Embryonic facial prominence (tissue), 1 donor: Measurements from ENCODE around the gene ITGA2B.
"Not testable (repeated sequence)": the region's sequence is repeated elsewhere in the genome, so short reads cannot be mapped to it uniquely, and the experiment has no call there.

Experiments used
- DNase-seq: peaks from one replicate; pipeline ENCODE4 v3.0.0-alpha.2; 2016; ENCODE audit errors: extremely low spot score

ITGA2B gene

DNA sequence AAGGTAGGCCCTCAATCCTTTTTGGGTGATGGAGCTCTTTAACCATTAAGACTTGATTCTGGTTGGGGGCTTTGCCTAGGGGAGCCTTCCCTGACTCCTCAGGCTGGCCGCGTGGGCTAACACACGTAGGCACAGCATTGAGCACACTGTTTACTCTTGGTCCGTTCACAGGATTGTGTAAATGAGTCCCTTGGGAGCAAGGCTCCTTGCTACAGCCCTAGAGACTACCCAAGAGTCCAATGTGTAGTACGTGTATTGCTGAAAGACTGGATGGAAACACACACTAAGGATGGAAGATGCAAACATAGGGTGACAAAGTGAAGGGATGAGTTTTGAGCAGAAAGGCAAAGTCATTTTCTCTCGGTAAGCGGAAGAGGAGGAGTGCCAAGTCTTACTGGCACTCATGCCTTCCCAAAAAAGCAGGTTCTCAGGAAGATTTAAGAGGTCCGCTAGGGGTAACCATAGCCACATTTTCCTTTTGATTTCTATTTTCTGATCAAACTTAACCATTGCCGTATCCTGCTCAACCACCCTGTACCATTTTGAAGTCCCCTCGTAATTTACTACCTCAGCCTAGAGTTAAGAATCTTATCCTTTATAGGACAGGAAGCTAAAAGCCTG lies 911 bp upstream of the ITGA2B start:
- no peak for DNase-seq

DNA sequence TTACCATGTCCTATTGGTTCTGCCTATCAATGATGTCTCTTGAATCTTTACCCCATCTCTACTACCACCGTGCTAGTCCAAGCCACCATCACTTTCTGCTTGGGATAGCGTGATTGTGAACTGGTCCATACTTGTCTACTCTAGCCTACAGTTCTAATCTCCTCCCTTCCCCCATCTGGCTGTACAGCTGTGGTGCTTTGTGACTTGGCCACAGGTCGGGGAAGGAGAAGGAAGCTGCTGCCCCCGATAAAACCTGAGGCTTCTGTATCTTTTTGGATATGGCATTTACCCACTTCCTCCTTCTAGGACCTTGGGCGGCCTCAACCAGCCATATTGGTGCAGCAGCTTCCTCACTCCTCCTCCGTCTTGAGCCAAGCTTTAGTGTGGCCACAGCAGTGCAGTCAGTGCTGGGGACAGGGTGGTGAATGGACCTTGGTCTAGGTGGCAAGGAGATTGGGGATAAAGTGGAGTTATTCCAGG lies 314 bp upstream of the ITGA2B start:
- no peak for DNase-seq

DNA sequence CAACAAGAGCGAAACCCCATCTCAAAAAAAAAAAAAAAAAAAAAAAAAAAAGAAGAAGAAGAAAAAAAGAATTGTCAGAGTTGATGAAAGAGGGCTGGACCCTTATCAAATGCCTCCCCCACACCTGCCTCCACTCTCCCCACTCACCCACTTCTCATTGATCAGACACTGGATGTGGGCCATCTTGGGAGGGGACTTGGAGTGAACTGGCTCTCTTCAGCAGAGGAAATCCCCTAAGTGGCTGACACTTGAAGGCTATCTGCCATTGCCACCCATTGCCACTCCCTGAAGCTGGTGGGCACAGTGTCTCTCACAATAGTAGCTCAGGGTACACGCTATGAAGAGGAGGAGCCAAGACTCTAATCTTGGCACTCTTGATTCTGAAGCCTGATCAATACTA lies 1.6 kb downstream of the ITGA2B start:
- no peak for DNase-seq

DNA sequence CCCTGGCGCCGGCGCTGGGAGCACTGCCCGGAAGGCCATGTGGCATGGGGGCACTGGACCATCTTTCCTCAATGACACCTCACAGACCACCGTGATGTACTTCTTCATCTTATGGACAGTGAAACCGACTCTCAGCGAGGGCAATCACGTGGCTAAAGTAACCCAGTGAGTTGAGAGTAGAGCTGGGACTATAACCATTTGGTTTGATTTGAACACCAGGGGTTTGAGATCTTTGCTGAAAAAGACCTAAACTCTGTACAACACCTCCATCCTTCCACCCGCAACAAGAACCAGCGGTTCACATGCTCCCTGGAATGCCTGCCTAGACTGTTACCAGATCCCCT lies 3.3 kb downstream of the ITGA2B start:
- no peak for DNase-seq

DNA sequence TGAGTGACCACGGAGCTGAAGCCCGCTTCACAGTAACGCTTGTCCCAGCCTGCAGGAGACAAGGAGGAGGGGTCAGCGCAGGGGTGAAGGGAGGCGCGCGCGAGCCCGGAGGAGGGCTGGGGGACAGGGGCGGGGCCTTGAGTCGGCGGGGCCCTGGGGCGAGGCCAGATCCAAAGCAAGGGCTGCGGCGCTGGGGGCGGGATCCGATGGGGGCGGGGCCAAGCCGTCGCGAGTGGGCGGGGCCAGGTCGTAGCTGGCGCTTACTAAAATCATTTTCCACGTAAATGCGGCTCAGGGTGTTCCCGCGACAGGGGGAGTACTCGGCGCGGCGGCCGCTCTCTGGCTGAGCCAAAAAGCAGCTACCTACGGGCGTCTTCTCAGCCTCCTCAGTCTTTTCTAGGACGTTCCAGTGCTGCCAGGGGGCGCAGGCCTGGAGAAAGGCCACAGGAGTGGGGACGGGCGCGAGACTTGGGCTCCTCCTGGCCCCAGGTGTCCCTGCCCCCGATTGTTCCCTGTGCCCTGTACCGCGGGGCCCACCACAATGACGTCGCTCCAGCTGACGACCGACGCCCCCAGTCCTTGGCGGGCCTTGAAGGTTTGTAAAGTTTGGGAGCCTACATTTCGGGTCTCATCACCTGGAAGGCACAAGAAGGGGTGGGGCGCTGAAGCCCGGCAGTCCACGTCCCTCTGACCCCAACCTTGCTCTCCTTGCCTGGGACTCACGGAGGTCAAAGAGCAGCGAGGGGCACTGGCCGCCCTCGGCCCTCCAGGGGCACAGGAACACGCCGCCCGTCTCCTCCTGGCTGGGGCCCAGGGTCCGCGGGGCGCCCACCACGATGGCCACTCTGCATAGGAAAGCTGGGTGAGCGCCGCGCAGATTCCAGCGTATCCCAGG lies 3.9 kb downstream of the ITGA2B start:
- DNase-seq, result peak; percentile 65

- no peak for DNase-seq
Measured at GRCh38 chr17:44384823-44385286, 4.6 kb downstream of the ITGA2B start.

- peak; percentile 35 for DNase-seq
Measured at GRCh38 chr17:44384281-44384822, 5.1 kb downstream of the ITGA2B start.

DNA sequence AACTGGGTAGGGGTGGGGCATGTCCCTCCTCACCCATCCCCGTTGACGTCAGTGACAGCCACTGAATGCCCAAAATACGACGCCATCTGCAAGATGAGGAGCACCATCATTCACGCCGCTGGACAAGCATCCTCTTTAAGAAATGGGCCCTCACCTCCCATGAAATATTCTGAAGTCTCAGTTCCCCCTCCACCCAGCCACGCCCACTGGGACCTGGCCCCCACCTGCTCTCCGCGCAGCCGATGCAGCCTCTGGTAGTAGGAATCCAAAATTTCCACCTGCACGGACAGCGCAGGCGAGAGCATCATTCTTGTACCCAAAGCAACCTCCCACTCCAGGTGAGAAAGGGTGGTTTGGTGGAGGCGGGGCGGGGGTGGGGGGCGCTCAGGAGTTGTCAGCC lies 5.6 kb downstream of the ITGA2B start:
- DNase-seq, result no peak

- DNase-seq, result no peak
Measured at GRCh38 chr17:44383363-44383762, 6.1 kb downstream of the ITGA2B start.

GRCh38 chr17:44382917-44383316 lies 6.5 kb downstream of the ITGA2B start:
- DNase-seq, result no peak

- no peak for DNase-seq
Measured at GRCh38 chr17:44381810-44382305, 7.6 kb downstream of the ITGA2B start.

- DNase-seq, result no peak
Measured at GRCh38 chr17:44380767-44381166, 8.7 kb downstream of the ITGA2B start.

GRCh38 chr17:44379887-44380286 lies 9.6 kb downstream of the ITGA2B start:
- DNase-seq, result no peak

GRCh38 chr17:44378171-44378705 lies 11.2 kb downstream of the ITGA2B start:
- no peak for DNase-seq

- DNase-seq, result no peak
Measured at GRCh38 chr17:44376779-44377178, 12.7 kb downstream of the ITGA2B start.

DNA sequence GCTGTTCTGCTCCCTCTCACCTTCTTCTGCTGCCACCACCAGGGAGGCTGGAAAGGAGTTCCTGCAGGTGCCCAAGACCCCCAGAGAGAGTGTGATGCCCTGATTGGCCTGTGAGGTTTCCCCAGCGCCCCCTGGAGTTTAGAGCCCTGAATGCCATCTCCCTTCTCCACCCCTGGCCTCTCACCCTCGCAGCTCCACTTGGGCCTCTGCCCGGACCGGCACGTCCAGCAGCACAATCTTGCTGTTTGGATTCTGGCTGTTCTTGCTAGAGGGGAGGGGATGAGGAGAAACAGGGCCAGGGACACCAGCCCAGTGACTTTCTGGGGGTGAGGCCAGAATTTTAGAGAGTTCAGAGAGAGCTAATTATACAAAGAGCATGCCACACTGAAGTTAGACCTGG lies 13.3 kb downstream of the ITGA2B start:
- DNase-seq, result no peak

DNA sequence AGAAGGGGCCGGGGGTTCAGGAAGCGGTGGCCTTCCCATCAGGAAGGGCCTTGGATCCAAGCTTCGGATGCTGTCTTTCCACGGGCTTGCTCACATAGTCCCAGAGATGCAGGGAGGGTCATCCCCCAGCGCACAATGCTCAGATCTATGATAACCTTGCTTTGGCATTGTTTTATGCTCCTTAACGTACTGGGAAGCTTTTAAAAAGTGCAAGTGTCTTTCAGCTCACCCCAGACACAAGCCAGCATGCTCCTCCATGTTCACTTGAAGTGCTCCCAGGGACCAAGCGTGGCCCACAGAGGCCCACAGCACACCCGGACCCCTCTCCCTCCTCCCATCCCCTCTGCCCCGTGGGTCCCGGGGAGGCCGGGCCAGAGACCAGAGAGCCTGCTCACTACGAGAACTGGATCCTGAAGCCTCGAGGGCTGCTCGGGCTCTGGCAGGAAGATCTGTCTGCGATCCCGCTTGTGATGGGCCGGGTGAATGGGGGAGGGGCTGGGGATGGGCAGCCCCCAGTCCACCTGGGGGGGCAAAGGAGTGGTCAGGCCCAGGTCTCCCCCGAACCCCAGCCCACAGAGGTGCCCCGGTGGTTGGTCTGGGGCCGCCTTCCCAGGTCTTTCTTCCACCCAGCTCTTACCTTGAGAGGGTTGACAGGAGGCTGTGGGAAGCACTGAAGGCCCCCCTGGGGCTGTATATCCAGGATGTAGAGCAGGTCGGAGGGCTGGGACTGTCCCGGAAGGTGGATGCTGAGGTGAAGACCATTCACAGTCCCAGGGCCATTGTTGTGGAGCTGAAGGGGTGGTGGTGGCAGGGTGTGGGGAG lies 14.0 kb downstream of the ITGA2B start:
- DNase-seq, result no peak

GRCh38 chr17:44374306-44375195 lies 14.9 kb downstream of the ITGA2B start:
- DNase-seq, result no peak

GRCh38 chr17:44372036-44372435 lies 17.4 kb downstream of the ITGA2B start:
- no peak for DNase-seq

GRCh38 chr17:44369414-44370023 lies 19.9 kb downstream of the ITGA2B start:
- not testable (repeated sequence) for DNase-seq
